Hematopoietic multipotent progenitor cell treated with erythropoietin and hydrocortisone succinate and interleukin-3 and kit ligand, for 15 days (in vitro differentiated cells): ENCODE measurements around the gene TMEM132D.
"Not testable (repeated sequence)": the region's sequence is repeated elsewhere in the genome, so short reads cannot be mapped to it uniquely, and the experiment has no call there.

ENCODE experiments used
- DNase-seq: peaks from one replicate; pipeline ENCODE4 v3.0.0-alpha.2; 2015; ENCODE audit warnings: low spot score

The TMEM132D gene

DNA sequence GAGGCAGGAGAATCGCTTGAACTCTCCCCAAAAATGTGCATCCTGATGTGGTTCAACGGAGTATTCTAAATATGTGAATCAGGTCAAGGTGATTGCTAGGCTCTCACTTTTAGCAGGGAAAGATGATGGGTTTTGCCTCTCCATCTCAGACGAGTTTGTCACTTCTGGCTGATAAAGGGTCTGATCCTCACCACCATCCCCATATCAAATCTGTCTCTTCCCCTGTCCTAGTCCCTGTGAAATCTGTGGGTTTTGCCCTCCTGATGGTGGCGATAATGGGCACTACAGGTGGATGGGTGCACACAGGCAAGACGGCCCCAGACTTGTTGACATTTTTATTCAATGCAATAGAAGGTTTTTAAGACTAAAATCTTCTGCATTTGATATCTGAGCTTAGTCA is 665.9 kb downstream of the TMEM132D start:
- no peak for DNase-seq

DNA sequence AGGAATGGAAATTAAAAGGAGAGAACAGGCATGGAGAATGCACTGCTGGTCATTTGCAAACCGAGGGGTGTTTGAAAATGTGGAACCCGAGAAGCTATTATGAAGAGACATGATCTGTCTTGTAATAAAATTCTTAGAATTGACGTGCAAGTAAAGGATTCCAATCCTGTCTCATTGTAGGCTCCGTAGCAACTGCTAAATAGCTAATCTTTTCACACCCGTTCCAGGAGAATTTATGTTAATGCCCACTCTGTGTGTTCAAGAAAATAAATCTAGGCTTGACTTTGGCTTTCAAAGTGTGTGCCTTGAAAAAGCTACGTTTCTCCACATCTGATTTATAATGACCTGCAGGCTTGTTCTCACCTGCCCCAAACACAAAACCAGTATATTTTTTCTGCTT is 669.6 kb downstream of the TMEM132D start:
- DNase-seq, result no peak

GRCh38 chr12:129231491-129231890 is 672.3 kb downstream of the TMEM132D start:
- DNase-seq, result no peak

DNA sequence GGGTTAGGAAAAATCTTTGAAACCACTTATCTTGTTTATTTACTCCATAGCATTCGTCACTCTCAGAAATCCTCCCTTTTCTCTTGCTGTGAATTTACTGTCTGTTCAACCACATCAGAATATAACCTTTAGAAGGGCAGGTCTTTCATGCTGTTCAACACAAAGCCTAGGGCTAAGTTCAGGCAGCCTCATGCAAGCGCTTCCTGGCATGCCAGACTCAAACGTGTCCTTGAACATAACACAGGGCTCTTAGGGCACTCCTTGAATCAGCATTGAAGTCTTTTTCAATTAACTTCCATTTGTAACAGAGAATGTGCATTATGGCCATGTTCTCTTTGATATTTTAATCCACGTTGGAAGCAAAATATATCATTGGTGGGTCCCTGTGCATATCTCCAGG is 672.8 kb downstream of the TMEM132D start:
- no peak for DNase-seq

DNA sequence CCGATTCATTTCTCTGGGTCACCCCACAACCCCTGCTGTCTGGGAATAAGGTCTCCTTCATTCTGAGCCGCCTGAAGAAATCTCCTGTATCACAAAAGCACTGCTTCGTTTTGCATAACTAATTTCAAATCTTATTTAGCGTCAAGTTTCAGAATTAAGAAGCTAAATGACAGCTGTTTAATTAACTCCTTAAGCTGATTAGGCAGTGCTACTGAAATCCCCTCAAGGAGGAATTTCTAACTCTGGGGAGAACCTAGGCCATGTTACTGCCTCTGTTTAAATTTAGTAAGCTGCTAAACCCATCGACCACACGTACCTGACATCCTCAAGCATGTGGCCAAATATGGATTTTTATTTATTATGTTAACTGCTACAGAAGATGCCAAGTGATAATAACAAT is 677.0 kb downstream of the TMEM132D start:
- DNase-seq, result no peak

- DNase-seq, result no peak
Measured at GRCh38 chr12:129226005-129226404, 677.8 kb downstream of the TMEM132D start.

GRCh38 chr12:129215556-129215955 is 688.3 kb downstream of the TMEM132D start:
- no peak for DNase-seq

DNA sequence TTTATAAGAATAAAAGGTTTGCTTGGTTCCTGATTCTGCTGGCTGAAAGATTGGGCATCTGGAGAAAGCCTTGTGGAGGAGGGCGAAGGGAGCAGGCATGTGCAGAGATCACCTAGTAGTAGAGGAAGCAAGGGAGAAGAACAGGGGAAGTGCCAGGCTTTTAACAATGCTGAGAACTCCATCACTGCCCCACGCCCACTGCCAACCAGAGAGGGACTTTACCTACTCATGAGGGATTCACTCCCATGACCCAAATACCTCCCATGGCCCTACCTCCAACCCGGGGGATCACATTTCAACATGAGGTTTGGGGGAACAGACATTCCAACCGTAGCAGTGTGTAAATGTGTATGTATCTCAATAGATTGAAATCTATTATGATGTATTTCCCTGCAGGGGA is 690.3 kb downstream of the TMEM132D start:
- no peak for DNase-seq

DNA sequence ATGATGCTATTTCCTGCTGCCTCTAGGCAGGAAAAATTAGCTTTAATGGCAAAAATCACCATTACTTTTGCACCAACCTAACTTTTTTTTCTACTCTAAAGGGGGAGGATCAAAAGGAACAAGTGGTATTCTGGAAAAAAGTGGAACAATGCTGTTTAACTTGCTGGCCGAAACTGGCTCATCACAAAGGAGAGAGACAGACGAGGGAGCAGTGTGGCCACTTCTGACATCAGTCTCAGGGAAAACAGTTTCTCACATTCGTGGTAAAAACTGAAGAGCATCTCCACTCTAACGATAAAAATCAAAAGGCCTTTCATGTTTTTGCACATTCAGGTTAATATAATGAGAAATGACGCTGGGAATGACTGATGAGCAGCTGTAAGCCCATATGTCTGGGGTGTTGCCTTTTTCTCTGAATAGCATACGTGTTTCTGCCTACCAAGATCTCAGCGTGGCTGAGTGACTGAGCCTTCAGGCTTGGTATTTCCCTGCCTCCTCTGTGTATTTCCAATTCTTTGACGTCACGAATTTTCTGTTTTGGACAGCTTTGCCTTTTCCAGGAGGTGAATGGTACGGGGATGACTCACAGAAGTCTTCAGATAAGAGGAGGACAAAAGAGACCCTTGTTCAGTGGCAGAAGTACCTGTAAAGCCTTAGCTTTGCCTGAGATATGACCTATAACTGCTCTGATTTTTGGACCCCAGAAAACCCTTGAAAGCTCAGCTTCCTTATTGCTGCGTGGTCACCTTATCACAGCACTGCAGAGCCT is 691.8 kb downstream of the TMEM132D start:
- no peak for DNase-seq

DNA sequence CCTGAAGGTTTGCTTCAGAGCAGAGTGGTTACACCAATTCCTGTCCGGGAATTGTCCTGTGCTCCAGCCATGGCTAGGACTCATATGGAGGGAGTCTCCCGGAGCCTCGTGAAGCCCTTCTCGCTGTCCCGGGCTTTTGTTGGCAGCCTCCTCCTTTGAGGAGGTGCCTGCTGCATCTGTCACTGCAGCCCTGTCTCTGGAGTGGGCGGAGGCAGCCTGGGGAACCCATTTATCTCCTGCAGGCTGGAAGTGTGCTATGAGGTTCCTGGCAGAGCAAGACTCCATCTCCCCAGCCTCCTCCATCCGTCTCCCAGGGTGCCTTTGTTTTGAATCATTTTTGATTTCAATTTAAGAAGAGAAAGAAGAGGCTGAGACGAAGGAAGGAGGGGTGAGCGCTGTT is 695.3 kb downstream of the TMEM132D start:
- no peak for DNase-seq

DNA sequence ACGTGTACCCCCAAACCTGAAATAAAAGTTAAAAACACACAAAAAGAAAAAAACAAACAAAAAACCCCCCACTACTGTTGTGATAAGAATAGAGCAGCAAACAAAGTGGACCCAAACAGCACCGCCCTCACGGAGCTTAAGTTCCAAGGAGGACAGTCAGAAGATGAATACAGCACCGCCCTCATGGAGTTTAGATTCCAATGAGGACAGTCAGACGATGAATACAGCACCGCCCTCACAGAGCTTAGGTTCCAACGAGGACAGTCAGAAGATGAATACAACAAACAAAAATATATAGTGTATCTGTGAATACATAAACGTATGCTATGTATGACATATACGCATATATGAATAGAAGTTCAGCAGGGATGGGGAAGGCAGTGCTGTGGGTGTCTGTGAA is 696.7 kb downstream of the TMEM132D start:
- DNase-seq, result no peak

GRCh38 chr12:129203456-129203855 is 700.4 kb downstream of the TMEM132D start:
- no peak for DNase-seq

DNA sequence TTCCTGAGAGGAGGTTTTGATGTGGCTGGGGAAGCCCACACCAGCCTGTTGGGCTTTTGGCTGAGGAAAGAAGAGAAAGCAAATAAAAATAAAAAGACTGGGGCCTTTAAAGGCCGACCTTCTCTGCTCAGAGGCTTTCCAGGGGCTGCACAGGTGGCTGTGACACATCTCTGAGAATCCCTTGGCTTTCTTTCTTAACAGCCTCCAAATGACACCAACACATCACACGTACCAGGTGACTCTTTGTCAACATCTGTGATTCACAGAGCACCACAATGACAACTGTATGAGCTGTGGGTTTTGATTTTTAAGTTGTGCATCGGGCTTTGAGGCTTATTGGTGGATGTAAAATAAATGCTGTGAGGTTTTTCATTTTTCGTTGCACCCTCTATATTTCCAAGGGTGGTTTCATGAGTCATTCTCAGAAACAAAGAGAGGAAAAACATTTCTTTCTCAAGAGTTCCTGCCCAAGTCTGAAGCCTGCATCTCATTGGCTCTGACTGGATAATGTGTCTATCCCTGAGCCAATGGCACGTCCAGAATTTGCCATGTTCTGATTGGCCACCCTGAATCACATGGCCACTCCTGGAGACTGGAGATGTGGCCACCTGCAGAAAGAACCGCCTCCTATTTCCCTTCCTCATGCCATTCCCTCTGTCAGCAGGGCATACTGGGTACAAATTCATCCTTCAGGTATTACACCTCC is 701.6 kb downstream of the TMEM132D start:
- DNase-seq, result no peak

GRCh38 chr12:129201029-129201428 is 702.8 kb downstream of the TMEM132D start:
- no peak for DNase-seq

- DNase-seq, result no peak
Measured at GRCh38 chr12:129200576-129200975, 703.2 kb downstream of the TMEM132D start.

GRCh38 chr12:129196927-129197326 is 706.9 kb downstream of the TMEM132D start:
- no peak for DNase-seq

- no peak for DNase-seq
Measured at GRCh38 chr12:129195081-129195480, 708.7 kb downstream of the TMEM132D start.

- DNase-seq, result peak; percentile 3
Measured at GRCh38 chr12:129193263-129193871, 710.5 kb downstream of the TMEM132D start.

DNA sequence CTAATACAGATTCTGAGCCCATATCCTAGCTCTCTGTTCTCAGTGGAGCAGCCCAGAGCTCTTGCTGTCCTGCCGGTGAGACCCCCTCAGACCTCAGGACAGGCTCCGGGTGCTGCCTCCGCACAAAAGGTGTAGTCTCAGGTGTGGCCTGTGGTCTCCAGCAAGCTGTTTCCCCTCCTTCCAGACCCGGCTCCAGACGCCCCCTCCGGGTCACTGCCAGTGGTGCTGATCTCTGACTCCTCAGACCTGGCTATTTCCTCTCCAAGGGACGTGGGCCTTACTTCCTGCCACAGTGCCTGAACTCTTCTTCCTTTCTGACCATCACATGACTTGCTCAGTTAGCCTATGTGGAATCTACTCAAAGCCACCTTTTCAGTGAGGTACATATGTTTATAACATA is 713.0 kb downstream of the TMEM132D start:
- no peak for DNase-seq

GRCh38 chr12:129189879-129190278 is 713.9 kb downstream of the TMEM132D start:
- not testable (repeated sequence) for DNase-seq

DNA sequence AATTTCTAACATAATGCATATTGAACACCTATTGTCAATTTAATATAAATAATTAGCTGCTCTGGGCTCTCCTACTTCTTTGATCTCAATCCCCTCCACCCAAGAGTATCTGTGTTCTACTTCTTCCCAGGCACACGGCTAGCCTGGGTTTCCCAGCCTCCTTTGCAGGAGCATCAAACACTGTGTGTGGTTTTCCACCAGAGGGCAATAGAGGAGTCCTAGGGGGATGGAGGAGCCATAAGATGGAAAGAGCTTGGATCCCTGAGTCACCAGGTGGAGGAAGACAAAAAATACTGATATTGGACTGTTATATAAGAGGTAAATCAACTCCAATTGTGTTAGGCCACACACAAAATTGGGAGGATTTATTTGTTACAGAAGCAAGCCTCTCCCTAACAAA is 716.9 kb downstream of the TMEM132D start:
- no peak for DNase-seq

DNA sequence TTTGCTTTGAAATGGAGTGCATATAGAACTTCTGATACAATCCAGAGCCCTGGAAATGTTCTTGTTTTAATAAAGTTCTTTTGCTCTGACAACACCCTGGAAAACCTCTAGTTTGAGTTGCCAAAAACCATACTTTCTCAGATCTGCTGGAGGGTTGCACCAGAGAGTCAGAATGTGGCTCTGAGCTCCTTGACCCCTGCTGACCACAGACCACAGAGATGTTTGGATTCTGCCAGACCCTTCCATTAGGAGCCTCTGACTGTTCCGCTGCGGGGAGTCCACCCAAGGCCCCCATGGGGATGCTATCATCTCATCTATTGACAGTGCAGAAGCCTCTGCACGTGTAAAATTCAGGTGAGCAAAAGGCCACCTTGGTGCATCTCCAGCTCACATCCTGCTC is 718.0 kb downstream of the TMEM132D start:
- DNase-seq, result no peak
